Fibroblast of peridontal ligament (primary cell): ENCODE data around the gene ERN1.
"Not testable (repeated sequence)": the region's sequence is repeated elsewhere in the genome, so short reads cannot be mapped to it uniquely, and the experiment has no call there.

ENCODE experiments used
- DNase-seq: peaks from one replicate; pipeline ENCODE4 v3.0.0-alpha.2; 2010; ENCODE audit errors: extremely low read depth

Gene ERN1

DNA sequence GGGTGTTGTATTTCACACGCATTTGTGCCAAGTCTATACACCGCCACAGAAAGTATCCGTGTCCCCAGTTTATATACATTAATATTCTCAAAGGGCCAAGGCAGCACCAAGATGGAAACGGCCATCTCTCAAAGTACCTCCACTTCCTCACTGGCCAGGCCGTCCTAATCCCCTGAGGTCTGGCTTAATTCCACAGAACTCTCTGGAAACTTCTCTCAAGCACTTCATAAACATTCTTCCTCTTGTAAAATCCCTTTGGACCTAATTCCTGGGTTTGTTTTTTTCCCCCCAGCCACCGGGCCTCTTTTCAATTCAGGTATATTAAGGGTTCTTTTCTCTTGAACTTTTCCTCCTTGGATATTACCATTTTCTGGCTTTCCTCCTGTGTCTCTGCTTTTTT lies 5.1 kb upstream of the ERN1 start:
- DNase-seq = no peak

DNA sequence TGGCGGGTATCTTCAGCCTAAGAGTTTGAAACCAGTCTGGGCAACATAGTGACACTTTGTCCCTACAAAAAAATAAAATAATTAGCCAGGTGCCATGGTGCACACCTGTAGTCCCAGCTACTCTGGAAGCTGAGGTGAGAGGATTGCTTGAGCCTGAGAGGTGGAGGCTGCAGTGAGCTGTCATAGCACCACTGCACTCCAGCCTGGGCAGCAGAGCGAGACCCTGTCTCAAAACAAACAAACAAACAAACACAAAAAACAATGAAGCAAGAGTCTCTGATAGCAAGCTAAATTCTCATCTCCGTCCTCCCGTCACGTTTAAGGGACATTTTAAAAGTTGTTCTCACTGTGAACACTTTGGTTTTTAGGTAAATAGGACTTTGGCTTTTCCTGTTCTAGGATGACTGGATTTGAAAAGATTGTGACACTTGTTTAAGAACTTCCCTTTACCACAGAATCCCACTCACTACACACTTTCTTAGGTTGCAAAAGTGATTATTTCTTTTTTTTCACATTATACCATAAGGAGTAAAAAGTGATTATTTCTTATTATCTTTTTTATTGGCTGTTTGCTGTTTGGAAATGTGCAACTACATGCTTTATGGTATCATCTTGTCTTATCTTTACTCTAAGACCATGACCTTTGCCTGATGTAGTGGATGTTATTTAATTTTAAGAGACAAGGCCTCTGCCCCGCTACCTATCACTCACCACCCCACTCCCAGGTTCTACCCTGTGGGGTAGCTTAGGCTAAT lies 4.4 kb upstream of the ERN1 start:
- DNase-seq = no peak

DNA sequence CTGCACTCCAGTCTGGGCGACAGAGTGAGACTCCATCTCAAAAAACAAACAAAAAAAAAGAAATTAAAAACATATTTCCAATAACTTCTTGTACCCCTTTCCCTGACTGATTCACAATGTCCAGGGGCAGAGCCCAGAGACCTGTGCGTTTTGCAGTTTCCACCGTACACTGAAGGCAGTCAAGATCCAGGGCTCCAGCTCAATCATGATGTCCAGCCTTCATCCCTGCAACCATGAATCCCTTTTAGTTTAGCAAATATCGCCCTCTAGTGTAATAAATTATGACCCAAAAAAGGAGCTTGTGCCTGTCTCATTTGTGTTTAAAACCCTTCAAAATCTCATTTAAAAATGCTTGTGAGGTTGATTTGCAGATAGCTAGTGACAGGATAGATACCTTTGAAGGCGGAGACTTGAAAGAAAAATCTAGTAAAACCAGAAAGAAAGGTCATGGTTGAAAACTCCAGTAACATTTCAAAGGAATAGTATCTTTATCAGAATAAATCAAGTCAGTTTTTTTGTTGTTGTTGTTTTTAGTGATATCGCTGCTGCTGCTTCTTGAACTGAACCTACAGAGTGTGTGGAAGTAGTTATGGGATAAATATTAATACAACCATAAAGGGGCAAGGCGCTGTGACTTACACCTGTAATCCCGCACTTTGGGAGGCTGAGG lies 3.7 kb upstream of the ERN1 start:
- DNase-seq = peak; percentile 85

DNA sequence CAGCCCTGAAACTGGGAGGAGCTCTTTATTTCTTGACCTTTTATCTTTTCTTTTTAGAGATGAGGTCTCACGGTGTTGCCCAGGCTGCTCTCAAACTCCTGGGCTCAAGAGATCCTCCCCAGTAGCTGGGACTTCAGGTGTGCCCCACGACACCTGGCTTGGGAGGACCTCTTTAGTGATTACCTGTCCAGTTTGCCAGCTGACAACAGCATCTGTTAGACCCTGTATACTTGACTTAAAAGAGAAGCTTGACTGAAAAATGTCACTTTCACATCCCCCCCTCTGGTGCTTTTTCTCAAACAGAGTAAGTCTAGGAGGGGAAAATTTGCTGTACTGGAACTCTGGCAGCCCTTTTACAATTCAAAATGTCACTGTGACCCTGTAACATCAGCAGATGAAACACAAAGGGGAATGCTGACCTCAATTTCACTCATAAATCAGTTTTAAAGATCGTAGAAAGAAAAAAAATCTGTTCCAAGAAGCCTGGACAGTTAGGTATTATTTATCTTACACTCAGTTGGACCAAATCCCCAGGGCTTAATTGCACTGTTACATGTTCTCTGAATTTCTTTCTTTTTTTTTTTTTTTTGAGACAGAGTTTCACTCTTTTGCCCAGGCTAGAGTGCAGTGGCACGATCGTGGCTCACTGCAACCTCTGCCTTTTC lies 1.8 kb upstream of the ERN1 start:
- DNase-seq = no peak

DNA sequence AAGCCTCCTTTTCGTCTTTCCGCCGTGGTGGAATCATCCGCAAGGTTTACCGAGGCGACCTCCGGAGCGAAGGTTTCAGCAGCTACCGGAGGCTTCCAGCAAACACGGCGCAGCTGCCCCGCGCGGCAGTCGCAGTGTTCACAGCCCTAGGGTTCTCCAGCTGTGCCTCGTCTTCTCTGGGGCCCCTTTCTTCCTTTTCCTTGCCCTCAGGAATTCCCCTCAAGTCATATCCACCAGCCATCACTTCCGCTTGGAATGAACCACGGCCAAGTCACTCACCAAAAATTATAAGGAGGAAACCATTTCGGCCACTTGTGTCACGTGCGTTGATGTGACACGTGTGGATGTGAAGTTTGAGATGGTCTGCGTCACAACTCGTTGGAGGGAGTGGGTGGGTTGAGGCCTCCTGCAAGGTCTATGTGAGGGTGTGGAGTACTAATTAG lies 636 bp upstream of the ERN1 start:
- peak; percentile 51 for DNase-seq

DNA sequence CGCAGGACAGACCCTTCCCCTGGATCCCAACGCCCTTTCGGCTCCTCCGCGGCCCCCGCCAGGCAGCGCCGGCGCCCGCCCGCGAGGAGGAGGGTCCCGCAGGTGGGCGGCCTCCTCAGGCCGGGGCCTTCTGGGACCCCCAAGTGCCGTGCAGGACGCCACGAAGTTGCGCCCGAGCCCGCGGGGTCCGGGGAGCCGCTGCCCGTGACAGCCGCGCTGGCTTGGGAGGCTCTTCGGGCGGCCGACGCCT lies 504 bp downstream of the ERN1 start:
- no peak for DNase-seq

DNA sequence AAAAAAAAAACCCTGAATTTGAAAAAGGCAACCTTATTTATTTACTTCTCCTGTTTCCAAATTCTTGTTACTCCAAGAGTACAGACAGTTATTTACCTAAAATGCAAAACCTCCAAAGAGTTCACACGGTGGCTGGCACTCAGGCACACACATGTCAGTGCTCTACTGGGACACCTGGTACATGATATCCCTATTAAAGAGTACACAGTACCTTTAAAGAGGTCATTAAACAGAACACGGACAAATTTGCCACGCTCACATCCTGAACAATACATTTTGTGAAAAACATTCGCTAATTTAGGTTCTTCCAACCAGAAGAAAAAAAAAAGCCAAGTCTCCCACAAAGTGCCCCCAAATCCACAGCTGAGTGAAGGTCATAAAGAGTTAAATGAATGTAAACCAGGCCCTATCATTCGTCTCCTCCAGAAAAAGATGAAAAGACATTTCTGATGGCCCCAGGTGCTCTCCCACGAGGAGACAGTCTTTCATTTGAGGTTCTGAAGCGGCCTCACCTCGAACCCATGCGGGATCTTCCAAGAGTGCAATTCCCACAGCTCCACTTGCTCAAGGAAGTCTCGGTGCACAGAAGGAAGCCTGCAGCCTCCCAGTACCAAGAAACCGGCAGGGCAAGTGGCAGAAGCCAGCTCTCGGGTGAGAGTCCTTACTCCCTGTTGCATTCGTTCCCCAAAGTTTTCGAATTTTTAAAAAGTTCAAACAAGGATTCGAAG lies 993 bp downstream of the ERN1 start:
- peak; percentile 42 for DNase-seq

DNA sequence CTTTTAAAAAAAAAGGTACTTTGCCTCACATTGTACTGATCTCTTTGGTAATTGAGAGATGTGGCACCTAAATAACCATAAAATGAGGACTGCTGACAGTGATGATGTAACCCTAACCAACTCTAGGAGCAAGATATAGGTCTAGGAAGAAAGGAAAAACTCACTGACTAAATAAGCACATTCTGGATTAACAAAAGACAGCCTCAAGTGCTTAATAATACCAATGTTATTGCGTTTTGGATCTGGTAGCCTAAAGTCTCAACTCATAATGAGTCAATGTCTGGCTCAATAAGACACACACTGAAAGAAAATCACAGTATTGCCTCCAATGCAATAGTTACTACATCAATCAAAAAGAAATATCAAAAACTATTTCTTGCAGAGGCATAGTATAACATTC lies 3.0 kb downstream of the ERN1 start:
- DNase-seq = no peak

DNA sequence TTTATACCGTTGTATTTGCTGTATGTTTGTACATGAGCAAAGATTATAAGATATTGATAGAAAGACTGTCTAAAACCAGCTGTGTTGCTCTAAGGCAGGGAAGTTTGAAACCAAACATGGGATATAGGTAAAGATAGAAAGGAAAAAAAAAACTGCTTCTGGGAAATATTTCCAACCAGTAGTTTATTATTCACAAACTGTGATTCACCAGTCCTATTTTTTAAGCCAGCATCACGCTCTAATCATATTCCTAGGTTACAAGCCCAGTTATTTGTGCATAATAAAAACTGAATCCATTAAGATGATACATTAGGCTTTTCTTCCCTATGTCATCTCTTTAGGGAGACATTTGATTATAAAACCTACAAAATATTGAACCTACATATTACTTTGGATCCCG lies 4.0 kb downstream of the ERN1 start:
- DNase-seq = no peak

DNA sequence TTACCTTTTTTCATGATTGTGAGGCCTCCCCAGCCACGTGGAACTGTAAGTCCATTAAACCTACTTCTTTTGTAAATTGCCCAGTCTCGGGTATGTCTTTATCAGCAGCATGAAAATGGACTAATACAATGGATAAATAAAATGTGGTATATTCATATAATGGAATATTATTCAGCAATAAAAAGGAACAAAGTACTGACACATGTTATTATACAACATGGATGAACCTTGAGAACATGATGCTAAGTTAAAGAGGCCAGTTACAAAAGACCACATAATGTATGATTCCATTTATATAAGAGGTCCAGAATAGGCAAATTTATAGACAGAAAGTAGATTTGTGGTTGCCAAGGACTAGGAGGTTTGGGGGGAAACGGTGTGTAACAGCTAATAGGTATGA lies 5.3 kb downstream of the ERN1 start:
- DNase-seq = no peak

DNA sequence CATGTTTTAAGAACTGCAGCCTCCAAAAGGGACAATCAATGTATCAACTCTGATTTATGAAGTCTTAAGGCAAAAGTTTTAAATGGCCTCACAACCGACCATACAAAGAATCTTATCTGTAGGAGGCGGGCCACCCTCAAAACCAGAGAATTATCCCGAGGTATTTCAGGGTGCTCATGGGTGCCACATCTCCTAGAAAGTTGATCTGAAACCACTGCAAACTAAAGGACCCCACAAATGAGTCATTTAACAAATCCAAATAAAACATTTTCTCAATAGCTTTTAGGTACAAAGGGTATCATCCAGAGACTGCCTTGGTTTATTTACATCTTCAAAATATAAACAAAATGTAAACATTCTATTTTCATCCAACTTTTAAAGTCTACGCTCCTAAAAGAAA lies 6.8 kb downstream of the ERN1 start:
- no peak for DNase-seq

DNA sequence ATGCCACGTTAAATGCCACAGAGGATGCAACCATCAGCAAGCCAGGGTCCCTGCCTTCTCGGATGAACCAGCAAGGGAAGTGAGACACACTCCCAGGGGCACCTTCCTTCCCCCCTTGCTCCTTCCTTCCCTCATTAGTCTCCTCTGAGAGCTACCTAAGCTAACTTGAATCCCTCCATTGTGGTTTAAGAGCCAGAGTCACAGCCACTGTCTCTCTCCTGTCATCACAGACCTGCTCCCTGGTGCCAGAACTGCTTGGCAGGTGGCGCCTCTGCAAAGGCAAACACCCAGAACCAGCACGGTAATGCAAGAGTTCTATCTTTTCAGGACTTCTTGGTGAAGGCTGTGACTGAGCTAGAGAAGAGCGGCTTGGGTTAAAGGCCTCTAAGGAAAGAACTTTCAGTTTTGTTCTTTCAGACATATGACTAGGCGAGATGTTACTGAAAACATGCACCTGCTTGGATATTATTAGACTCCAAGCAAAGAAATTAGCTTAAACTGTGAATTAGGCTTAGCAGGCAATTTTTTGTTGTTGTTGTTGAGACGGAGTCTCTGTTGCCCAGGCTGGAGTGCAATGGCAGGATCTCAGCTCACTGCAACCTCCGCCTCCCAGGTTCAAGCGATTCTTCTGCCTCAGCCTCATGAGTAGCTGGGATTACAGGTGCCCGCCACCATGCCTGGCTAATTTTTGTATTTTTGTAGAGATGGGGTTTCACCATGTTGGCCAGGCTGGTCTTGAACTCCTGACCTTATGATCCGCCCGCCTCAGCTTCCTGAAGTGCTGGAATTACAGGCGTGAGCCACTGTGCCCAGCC lies 8.8 kb downstream of the ERN1 start:
- DNase-seq = not testable (repeated sequence)

DNA sequence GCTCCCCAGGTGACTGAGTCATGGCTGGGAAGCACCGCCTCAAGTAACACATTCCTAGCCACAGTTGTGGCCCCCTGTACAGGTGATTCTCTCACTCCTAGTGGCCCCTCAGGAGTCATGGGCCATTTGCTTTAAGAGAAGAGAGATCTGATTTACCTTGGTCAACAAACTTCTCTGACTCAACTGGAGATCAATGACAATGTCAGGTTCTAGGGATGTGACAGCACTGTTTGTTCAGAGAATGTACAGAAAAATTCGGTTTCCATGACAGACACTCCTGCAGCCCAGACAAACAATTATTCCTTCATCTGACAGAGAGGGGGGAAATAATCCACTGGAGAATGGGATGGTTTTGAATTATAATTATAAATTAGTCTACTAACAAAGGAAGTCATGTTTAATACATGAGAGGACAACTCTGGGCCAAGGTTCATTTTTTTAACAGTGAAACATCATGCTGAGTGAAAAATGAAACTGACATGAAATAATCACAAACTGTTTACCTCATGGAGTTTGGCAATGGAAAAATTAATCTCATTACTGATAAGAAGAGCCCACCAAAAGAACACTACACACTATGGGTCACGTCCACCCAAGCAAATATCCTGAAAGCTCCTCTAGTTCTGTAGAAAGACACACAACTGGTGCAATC lies 9.7 kb downstream of the ERN1 start:
- DNase-seq = no peak

DNA sequence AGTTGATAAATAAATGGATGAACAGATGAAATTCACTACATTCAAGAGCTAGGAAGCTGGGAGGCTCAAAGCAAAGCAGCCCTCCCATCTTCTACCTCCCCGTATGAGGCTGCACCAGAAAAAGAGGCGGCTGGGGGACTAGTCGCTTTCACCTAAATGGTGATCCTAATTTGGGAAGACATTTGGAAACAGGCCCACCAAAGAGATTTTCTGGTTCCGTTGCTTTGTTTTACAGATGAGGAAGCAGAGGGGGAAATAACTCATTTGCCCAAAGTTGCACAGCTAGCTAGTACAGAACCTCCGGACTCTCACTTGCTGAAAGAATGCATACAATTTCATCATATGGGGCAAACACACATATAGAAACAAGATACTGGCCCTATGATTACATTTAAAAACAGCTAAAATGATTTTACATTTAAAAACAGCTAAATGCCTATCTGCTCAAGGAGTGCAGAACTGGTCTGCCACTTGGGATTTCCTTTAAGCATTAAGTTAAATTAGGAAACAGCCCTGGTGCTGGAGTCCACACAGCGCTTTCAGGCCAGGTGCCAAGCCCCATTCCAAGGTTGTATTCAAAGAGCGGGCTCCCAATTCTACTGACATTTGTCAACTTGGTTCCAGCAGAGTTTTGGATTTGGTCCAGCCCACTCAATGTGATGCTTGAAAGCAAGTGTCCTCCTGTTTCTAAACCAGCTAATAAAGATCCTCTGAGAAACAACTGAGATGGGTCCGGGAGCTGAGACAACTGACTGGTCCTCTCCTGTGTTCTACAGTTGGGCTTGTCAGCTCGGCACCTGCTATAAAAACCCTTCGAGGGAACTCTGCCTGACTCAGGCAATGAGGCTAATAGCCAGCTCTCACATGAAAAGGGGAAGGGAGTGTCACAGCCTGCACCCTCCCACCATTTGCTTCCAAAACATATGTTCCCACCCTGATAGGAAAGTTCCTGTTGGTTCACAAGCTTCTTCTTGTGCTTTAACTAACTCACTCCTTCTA lies 11.7 kb downstream of the ERN1 start:
- DNase-seq = no peak

DNA sequence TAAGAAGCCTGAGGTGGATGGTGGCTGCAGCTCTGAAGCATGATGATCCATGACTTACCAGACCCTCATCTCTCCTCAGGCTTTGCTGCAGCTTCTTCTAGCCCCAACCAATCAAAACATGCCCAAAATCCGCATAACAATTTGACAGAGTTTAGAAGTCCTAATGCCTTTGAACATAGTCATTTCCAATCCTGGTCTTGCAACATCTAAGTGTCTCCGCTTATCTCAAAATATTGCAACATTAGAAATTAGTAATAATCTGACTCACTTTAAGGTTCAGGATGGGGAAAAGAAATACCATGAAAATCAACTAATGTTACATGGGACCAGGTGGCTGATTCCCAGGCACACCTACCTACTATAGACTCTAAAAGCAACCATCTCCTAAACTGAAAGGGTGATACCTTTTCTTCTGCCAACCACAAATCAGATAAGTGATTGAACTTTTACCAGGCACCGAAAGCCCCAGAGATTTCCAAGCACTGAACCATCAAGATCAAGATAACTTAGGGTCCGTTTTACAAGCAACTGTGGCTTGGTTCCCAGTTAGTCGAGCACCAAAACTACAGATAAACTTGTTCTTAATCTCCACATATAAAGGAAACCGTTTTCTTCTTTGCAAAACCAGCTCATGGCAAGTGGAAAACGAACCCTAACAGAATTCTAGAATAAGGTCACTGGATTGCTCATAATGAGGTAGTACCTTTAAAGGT lies 14.0 kb downstream of the ERN1 start:
- peak; percentile 75 for DNase-seq

DNA sequence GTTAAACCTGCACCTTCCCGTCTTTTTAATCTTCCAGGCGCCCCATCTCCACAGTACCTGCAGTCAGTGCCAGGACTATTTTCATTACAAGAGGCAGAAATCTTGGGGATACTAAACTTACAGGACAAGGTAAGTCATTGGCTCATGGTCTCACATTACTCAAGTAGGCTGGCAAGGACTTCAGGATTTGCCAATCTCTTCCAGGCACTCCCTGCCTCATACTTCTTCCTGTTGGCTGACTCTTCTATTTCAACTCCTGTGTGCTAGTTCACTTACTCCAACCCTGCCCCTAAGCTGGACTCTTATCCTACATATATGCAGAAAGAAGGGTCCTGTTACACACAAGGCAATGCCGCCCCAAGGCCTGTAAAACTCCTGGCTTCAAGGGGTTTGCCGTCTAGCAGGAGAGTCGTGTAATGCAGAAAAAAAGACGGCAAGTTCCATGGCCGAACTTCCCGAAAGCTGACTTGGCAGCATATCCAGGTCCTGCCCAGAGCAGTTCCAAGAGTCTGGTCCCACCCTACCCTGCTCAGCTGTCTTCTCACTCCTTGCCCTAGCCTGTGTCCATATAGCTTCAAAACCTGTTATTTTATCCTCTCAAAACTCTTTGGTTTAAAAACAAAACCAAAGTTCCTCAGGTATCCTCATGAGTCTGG lies 14.8 kb downstream of the ERN1 start:
- DNase-seq = no peak

DNA sequence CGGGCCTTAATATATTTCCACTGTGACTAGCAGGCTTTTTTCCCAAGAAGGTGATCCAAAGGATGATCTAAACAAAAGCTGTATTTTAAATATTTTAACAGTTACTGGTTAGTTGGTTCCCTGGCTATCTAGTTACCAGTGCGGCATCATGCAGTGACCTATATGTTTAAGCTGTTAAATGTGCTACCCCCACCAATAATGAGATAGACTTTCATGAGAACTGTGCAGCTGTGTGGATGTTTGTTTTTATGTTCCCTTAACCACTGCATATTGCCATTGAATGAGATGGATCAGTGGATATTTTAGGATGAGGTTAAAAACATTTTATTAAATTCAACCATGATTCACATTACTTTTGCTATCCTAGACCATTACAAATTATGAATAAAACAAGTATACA lies 16.9 kb downstream of the ERN1 start:
- DNase-seq = no peak

DNA sequence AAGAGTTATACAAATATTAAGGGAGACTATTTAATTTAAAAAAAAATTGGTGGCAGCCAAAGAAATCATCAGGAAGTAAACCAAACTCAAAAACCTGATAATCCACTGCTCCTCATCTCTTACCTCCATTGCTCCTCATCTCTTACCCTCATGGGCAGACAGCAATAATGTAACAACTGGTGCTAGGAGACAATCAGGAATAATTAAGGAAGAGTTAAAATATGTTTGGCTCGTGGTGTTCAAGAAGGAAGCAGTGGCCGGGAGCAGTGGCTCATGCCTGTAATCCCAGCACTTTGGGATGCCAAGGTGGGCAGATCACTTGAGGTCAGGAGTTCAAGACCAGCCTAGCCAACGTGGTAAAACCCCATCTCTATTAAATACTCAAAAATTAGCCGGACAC lies 18.1 kb downstream of the ERN1 start:
- no peak for DNase-seq
